Suprapubic skin (tissue), 4 donors: ENCODE results near the gene CETN1. TPM values are rescaled to one million over a fixed set of nuclear protein-coding genes. Genes with fewer than 3 reads are reported as not detected.

Experiments used
- DNase-seq, 2 donors: peaks; one replicate each; pipeline ENCODE4 v3.0.0-alpha.2; 2019; ENCODE audit warnings: low spot score in 2 of 2
- H3K27ac ChIP-seq: fragments of 200-600 bp; sonication (generic); one replicate; pipeline ENCODE4 v1.5.1; 2019
- H3K27me3 ChIP-seq: fragments of 200-600 bp; sonication (generic); one replicate; pipeline ENCODE4 v1.5.1; 2019
- H3K36me3 ChIP-seq: fragments of 200-600 bp; sonication (generic); one replicate; pipeline ENCODE4 v1.5.1; 2019
- H3K4me1 ChIP-seq: fragments of 200-600 bp; sonication (generic); one replicate; pipeline ENCODE4 v1.5.1; 2019
- H3K4me3 ChIP-seq: fragments of 200-600 bp; sonication (generic); one replicate; pipeline ENCODE4 v1.5.1; 2019; ENCODE audit warnings: mild to moderate bottlenecking
- H3K9me3 ChIP-seq: fragments of 200-600 bp; sonication (generic); one replicate; pipeline ENCODE4 v1.5.1; 2019
- CTCF ChIP-seq, 2 donors: fragments of 200-600 bp in 1 of 2; fragments of 450-650 bp in 1 of 2; sonication (generic) in 1 of 2; IDR thresholded peaks; one replicate each; pipeline ENCODE4 v1.5.1; 2016 to 2019; ENCODE audit warnings: antibody characterized with exemption in 2 of 2, mild to moderate bottlenecking in 1 of 2, moderate library complexity in 1 of 2
- EP300 ChIP-seq: sonication (generic); formaldehyde crosslinking; IDR thresholded peaks from one replicate; pipeline ENCODE4 v1.6.1; 2017; ENCODE audit warnings: antibody characterized with exemption
- POLR2A ChIP-seq, 2 donors: fragments of 450-650 bp; IDR thresholded peaks; one replicate each; pipeline ENCODE4 v1.6.1; 2017; ENCODE audit warnings: antibody characterized with exemption in 2 of 2, mild to moderate bottlenecking in 2 of 2, moderate library complexity in 2 of 2
- POLR2AphosphoS5 ChIP-seq, 3 donors: sonication (generic); formaldehyde crosslinking; IDR thresholded peaks; one replicate each; pipeline ENCODE4 v1.6.1; 2017; ENCODE audit warnings: antibody characterized with exemption in 3 of 3
- WGBS: methylation state at CpG from one replicate; pipeline ENCODE4 v1.1.5; 2018; 5-methylcytosine and 5-hydroxymethylcytosine counted together
- total RNA-seq, 4 donors: library from RNA; depleted of rRNA; stranded (reverse); fragments of >200 nt; gene quantifications; one replicate each; pipeline ENCODE4 v1.1.0, GENCODE V29; 2016

The CETN1 gene
- total RNA-seq, 4 donors from 2014 or later: not detected

- no peaks in the 10 kb centered on the region for H3K27me3 ChIP-seq
- H3K4me1 ChIP-seq: no peaks in the 10 kb centered on the region
- H3K27ac ChIP-seq: no peak overlapping the region
- no peaks in the 10 kb centered on the region for H3K36me3 ChIP-seq
- no peaks in the 10 kb centered on the region for H3K9me3 ChIP-seq
- WGBS: 53% methylated on average over 2 of the region's 2 CpGs
- no peak for DNase-seq
- TF ChIP-seq EP300 (no peak), POLR2AphosphoS5 (IDR thresholded peaks at IDR 0.05) (no peak), CTCF (IDR thresholded peaks at IDR 0.05) (no peak), POLR2A (IDR thresholded peaks at IDR 0.05) (no peak)
- H3K4me3 ChIP-seq: no peak overlapping the region
Measured at GRCh38 chr18:627231-627630, 47.1 kb downstream of the CETN1 start.

DNA sequence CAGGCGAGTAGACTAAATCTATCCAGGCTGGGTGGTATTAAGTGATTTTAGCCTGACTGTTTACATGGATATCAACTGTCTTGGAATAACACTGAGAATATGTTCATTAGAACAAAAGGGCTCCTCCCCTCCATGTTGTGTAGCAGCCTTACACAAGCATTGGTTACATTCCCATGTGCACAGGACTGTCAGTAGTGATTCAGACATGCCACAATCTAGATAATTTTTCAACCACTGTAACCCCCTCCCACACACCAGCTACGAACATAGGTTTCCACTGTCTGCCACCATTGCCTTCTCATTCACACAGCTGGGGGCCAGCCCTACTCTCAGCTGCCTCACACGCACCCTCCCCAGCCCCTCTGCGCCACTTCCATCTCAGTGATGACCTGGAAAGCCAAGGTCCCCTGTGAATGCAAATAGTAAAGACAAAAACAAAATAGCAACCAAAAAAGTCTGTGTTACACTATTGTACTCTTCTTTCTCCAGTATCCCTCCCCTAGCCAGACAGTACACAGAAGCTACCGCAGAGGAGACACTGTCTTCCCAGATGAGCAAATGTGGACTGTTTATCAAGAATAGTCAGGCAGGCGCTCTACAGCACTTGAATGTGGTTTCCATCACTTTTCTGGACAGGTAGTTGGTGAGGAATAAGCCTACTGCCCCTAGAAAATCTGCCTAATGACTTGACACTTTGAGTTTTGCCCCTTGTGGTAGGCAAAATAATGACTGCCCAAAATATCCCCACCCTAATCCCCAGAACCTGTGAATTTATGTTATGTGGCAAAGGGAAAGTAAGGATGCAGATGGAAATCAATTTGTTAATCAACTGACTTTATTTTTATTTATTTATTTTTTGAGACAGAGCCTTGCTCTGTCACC is 49.3 kb downstream of the CETN1 start:
- Histone ChIP-seq H3K27ac (no peak overlapping the region), H3K9me3 (no peaks in the 10 kb centered on the region), H3K27me3 (no peaks in the 10 kb centered on the region), H3K4me1 (no peaks in the 10 kb centered on the region), H3K4me3 (no peak overlapping the region), H3K36me3 (no peaks in the 10 kb centered on the region)
- no peak for DNase-seq
- TF ChIP-seq POLR2AphosphoS5 (IDR thresholded peaks at IDR 0.05): no peak
- TF ChIP-seq POLR2A (IDR thresholded peaks at IDR 0.05): no peak
- no peak for TF ChIP-seq CTCF (IDR thresholded peaks at IDR 0.05)
- TF ChIP-seq EP300: no peak
- WGBS: 91% methylated on average over 6 of the region's 6 CpGs

GRCh38 chr18:631560-631959 is 51.4 kb downstream of the CETN1 start:
- TF ChIP-seq EP300 (no peak), POLR2A (IDR thresholded peaks at IDR 0.05) (no peak), POLR2AphosphoS5 (IDR thresholded peaks at IDR 0.05) (no peak), CTCF (IDR thresholded peaks at IDR 0.05) (no peak)

More at GRCh38 chr18:631560-631959, 51.4 kb downstream of the CETN1 start:
- DNase-seq: no peak
- H3K4me3 ChIP-seq: no peak overlapping the region
- no peak overlapping the region for H3K27ac ChIP-seq
- no peaks in the 10 kb centered on the region for H3K27me3 ChIP-seq
- H3K36me3 ChIP-seq: no peaks in the 10 kb centered on the region
- H3K9me3 ChIP-seq: no peaks in the 10 kb centered on the region
- H3K4me1 ChIP-seq: no peaks in the 10 kb centered on the region

Other genes starting within 250 kb of the CETN1 start
- 1 to 10 TPM; 2.1 to 6.2 (median 5.2) TPM for gene COLEC12, start 79.7 kb upstream of the CETN1 start, total RNA-seq
- 1 to 10 TPM in 3 of 4 donors, not detected in 1; 1.4 to 6.9 (median 3.5) TPM for gene CLUL1, start 16.6 kb downstream of the CETN1 start, total RNA-seq
- 1 to 10 TPM; 2.6 to 5.9 (median 3.2) TPM for gene TYMS, start 77.3 kb downstream of the CETN1 start, total RNA-seq
- 100 to 1,000 TPM in 1 of 4 donors, 10 to 100 TPM in 3; 31.8 to 159 (median 64.3) TPM for gene ENOSF1, start 132.2 kb downstream of the CETN1 start, total RNA-seq
- gene YES1, start 231.9 kb downstream of the CETN1 start, total RNA-seq: 100 to 1,000 TPM in 2 of 4 donors, 10 to 100 TPM in 2; 98.6 to 102 (median 100) TPM